GM19455 (cell line): ENCODE results near the gene LY6G6F.

Experiments used
- ATAC-seq: cut with Tn5 transposase; IDR thresholded peaks from one replicate; pipeline ENCODE4 v1.9.1; 2021; ENCODE audit not compliant: unreplicated experiment

LY6G6F gene

DNA sequence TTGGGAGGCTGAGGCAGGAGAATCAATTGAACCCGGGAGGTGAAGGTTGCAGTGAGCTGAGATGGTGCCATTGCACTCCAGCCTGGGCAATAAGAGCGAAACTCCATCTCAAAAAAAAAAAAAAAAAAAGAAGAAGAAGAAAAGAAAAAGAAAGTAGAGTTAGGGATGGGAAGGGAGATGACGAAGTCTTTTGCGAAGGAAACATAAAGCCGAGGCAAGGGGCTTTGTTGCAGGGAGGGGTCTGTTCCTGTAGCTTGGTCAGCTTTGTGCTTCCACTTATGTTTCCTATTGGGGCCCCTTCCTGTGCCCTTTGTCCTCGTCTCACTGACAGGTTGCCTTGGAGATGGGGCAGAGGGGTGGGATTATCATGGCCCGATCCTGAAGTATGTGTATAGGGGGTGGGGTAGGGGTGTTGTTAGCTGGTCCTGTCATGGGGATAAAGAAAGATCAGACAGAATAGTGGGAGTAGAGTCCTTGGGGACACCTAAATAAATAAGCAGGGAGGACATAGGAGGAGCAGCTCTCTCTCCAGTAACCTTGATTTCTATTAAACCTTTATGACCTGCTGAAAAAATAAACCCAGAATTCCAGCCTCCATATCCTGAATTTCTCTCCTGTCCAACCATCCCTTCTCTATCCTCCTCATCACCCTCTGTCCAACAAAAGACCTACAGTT lies 30.8 kb downstream of the LY6G6F start:
- ATAC-seq, result no peak

DNA sequence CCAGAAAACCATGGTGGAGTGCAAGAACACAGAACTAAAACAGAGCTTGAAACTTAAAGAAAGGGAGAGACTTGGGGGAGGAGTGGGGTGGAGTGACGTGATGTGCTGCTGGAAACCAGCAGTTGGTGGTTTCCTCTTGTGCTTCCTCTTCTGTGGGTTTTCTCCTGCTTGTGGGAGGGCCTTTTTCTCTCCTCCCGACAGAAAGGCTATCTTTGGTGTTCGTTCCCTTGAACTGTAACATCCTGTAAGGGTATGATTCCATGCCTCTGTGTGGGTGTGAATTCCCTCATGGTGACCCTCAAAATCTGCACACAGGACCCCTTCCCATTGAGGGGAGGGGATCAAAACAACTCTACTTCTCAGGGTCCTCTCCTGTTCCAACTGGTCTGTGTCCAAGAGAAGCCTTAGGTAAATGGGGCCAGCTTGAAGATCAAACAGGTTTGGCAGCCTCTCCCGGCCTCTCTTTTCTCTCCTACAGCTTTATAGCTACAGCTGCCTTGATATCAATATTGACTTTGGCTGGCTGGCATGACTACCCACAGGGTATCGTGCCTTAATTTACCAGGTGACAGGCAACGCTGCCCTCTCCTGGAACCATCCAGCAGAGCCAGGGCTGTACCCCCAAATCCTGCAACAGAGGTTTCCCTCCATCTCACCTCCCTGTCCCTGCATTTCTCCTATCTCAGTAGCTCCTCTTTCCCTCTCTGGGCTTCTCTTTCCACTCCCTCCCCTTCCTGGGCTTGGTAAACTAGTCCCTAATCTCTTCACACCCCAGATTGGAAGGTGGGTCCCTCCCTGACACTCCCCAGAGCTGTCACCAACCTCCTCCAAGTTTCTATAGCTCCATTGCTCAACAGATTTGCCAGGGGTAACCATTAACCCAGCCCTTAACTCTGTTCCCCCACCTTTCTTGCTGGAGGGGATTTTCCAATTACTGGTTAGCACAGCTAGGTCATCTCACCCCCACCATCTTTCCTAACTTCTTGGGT lies 31.6 kb downstream of the LY6G6F start:
- ATAC-seq, result no peak

DNA sequence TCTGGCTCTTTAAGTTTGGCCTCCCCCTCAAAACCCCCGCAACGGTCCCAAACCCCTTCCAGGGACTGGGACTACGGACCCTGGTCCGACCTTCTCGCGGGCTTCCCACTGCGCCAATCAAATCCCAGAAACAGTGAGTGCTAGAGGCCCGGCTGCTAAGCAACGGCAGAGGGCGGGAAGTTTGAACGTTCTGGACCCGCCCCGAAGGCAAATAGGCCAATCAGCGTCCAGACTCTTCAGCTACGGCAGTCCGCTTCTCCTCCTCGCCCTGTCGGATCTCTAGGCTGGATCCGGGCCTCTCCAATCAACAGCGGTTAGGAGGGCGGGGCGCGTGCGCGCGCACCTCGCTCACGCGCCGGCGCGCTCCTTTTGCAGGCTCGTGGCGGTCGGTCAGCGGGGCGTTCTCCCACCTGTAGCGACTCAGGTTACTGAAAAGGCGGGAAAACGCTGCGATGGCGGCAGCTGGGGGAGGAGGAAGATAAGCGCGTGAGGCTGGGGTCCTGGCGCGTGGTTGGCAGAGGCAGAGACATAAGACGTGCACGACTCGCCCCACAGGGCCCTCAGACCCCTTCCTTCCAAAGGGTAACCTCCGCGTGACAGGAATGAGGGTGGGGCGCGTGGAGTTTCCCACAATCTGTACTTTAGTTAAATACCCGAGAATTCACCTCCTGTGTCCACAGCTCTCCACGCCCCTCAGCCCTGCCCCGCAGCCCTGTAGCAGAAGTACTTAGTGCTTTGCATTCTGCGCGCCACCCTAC lies 33.2 kb downstream of the LY6G6F start, which contains the start of gene MSH5:
TSS of gene MSH5 (plus strand) at position 367 of the 758 bp plus-strand sequence. CDS start 462 bp downstream, outside the sequence.
- ATAC-seq, result peak; percentile 80

DNA sequence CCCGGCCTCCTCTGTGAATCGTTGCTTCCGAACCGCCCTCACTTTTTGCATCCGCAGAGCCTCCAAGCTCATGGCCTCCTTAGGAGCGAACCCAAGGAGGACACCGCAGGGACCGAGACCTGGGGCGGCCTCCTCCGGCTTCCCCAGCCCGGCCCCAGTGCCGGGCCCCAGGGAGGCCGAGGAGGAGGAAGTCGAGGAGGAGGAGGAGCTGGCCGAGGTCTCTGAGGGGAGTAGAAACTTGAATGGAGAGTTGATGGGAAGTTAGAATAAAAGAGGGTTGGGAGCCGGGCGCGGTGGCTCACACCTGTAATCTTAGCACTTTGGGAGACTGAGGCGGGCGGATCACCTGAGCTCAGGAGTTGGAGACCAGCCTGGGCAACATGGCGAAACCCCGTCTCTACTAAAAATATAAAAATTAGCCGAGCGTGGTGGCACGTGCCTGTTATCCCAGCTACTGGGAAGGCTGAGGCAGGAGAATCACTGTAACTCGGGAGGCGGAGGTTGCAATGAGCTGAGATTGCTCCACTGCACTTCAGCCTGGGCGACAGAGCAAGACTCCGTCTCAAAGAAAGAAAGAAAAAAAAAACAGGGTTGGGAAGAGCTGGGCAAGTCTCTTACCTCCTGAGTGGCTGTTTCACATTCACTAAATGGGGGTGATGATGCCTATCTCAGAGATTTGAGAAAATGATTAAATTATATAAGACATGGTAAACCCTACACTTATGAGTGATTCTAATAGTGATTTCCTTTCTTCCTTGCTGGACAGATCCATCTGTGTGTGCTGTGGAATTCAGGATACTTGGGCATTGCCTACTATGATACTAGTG lies 33.9 kb downstream of the LY6G6F start:
- no peak for ATAC-seq

DNA sequence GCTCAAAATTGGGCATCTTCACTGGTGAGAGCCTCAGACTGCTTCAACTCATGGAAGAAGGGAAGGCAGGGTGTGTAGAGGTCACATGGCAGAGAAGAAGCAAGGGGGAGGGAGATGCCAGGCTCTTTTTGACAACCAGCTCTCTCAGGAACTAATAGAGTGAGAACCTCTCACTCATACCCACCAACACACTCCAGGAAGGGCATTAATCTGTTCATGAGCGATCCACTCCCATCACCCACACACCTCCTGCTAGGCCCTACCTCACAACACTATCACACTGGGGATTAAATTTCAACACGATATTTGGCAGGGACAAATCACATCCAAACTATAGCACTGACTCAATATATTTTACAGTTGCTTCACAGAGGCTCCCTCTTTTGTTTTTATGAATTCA lies 35.1 kb downstream of the LY6G6F start:
- ATAC-seq, result no peak

DNA sequence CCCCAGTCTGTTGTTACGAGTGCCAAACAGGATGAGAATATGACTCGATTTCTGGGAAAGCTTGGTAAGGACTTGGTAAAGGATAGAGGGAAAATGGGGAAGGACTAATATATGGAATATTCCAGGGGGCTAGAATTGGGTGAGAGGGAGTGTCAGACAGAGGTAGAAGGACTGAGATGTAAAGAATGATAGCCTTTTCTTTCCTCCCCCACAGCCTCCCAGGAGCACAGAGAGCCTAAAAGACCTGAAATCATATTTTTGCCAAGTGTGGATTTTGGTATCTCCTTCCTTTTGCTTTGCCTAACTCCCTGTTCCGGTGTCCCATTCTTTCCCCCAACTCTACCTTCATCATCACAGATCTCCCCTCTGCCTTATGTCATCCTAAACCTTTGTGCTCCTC lies 36.2 kb downstream of the LY6G6F start:
- no peak for ATAC-seq

DNA sequence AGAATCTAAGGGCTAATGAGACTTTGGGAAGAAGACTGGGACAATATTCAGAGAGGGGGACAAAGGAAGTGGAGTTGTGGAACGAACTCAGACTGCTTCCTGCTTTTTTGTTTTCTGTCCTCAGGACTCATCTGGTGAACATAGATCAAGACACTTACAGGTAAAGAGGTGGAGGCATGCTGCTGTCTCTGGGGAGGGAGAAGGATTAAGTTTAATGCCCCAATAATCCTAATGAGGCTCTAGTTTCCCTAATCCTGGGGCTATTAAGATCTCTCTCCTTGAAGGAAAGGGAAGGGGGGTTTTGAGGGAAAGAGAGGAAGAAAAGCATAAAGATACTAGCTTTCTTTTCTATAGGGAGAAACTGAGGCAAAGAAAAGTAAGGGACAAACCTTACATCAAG lies 37.8 kb downstream of the LY6G6F start:
- ATAC-seq, result no peak

DNA sequence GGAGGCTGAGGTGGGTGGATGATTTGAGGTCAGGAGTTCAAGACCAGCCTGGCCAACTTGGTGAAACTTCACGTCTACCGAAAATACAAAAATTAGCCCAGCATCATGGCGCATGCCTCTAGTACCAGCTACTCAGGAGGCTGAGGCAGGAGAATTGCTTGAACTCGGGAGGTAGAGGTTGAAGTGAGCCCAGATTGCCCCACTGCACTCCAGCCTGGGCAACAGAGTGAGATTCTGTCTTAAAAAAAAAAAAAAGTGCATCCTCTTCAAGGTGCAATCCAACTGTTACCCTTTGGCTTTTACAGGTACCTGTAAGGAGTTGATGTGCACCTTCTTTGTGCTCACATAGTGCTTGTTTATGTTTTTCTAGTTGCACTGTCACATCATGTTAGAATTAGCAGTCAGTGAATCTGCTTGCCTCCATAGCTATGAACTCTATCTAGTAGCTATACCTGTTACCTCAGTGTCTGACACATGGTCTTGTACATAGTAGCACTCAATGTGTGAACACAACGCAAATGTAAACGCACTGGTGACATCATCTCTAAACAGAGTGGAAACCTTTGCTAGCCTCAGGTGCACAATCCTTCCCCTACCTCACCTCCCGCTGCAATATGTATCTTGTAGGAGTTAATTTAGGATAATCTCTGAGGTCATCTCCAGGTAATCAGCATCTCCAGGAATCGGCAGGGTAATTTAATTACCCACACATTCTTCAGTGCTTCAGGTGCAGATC lies 42.8 kb downstream of the LY6G6F start:
- ATAC-seq, result no peak

DNA sequence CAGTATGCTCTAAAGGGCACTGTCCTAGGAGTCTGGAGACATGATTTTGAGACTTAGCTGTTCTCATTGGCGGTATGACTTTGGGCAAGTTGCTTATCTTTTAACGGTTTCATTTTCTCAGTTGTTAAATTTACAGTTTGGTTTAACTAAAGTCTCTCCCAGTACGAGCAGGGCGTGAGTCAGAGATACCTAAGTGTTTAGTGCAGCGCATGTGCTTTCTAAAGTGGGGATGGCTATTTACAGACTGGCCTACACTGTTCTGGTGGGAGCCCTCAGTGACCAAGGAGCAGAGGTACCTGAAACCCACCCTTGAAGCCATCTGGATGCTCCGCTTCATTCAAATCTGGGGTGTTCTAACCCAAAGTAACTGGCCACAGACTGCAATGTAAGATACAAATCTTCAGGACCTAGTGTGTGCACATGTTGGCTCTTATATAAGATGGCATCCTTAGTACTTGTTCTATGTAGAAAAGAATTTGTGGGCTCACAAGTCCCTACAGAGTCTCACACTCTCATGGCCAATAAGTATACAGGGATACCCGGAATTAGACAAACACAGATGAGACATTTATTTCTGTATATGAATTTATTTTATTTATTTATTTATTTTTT lies 43.9 kb downstream of the LY6G6F start:
- ATAC-seq, result no peak

DNA sequence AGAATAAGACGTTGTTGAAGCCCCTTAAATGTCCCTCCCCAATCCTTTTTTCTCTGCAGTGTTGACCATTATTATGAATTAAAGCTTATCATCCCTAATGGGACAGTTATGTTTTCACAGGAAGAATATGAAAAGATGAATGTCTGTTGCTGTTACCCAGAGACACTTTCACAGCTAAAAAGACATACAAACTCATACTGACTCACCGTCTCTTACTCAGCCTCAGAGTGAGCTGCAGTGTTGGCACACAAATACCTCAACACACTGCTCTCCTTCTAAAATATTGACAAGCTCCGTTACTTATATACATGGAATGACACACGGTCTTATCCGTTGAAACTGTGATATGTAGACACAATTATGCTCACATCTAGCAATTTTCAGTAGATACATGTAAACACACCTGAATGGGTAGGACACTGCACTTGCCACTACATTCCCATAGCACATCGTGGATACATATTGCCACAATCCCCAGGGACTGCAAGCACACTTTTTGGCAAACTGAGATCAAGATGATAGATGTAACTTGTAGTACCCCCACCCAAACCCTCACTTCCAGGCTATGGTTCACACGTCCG lies 46.2 kb downstream of the LY6G6F start:
- no peak for ATAC-seq

DNA sequence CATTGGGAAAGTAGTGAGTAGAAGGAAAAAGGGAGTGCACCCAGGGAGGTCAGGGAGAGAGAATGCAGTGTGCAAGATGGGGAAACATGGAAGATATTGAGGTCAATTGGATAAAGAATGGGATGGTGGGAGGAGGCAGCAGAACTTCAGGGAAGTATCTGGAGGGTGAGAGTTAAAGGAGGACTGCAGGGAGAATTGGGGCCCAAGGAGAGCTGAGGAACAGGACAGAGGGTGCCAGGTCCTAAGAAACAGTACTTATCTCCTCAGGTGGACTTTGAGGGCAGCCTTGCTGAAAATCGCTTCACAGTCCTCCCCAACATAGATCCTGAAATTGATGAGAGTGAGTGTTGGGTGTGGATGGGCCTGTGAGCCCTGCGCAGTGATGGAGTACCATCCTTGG lies 51.6 kb downstream of the LY6G6F start:
- ATAC-seq, result no peak
